Colon (tissue), 2 donors: ENCODE results near the gene SMU1.
"Not testable (repeated sequence)": the region's sequence is repeated elsewhere in the genome, so short reads cannot be mapped to it uniquely, and the experiment has no call there.

Source experiments
- FAIRE-seq: peaks from 2 replicates; lab custom pipeline; 2012; peaks lifted over from hg19 to GRCh38; lab: Jason Lieb, UNC
- donor health status: control.
- donor health status: control.

Gene SMU1

DNA sequence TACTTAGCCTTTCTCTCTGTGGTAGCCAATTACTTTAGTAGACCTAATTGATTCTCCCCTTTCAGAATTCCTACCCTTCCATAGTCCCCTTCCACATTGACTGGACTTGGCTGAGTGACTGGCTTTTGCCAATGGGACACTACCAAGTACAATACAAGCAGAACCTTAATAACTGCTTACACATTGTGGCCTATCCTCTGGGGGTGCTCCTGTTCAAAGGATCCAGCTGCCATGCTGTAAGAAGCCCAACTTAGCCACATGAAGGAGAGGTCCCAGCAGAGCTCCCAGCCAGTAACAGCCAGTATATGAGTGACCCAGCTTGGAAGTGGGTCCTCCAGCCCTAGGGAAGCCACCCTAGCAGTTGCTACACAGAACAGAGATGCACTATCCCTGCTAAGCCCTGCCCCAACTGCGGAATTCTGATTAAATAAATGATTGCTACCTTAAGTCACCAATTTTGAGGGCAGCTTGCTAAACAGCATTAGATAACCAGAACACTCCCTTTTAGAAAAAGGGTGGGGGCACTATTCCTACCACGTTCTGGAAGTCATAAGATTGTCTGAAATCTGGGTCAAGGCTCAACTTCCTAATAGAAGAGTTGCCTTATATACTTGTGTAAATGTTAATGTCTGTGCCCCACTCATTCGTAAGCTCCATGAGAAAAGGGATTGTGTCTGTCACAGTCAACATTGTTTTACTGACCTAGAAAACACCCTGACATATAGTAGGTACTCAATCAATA is 64.0 kb downstream of the SMU1 start:
- no peak for FAIRE-seq

- no peak for FAIRE-seq
Measured at GRCh38 chr9:33011831-33012230, 64.6 kb downstream of the SMU1 start.

- no peak for FAIRE-seq
Measured at GRCh38 chr9:33007755-33008154, 68.7 kb downstream of the SMU1 start.

DNA sequence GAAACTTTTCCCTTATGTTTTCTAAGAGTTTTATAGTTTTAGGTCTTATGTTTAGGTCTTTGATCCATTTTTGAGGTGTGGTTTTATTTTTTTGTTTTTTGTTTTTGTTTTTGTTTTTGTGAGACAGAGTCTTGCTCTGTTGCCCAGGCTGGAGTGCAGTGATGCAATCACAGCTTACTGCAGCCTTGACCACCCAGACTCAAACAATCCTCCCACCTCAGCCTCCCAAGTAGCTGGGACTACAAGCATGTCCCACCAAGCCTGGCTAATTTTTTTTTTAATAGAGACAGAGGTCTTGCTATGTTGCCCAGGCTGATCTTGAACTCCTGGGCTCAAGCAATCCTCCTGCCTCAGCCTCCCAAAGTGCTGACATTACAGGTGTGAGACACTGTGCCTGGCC is 71.1 kb downstream of the SMU1 start:
- FAIRE-seq: not testable (repeated sequence)

GRCh38 chr9:33000682-33001055 is 75.8 kb downstream of the SMU1 start:
- FAIRE-seq: not testable (repeated sequence)

DNA sequence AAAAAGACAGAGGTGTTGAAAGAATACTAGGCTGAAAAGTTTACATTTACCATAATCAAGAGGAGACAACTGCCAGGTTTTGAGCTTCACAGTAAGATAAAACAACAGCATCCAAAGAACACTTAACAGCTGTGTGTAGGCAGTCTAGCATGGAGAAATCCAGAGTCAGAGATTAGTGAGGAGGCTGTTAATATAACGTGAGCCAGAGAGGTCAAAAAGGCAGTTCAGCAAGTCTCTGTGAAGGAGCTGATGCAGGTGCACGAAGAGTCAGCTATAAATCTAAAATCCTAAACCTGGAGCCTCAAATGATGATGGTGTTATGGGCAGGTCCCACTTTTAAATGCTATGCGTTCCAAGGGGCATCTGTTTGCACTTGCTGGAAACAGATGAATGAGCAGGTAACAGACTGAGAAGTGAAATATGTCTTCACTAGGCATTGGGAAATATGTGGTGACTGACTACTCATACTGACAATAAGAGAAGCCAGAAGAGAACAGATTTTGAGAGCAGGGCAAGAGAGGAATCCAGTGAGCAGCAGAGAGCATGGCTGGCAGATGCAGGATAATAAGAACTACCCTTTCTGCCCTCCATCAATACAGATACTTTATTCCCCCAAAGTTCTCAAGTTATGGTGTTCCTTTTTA is 83.8 kb downstream of the SMU1 start:
- no peak for FAIRE-seq

DNA sequence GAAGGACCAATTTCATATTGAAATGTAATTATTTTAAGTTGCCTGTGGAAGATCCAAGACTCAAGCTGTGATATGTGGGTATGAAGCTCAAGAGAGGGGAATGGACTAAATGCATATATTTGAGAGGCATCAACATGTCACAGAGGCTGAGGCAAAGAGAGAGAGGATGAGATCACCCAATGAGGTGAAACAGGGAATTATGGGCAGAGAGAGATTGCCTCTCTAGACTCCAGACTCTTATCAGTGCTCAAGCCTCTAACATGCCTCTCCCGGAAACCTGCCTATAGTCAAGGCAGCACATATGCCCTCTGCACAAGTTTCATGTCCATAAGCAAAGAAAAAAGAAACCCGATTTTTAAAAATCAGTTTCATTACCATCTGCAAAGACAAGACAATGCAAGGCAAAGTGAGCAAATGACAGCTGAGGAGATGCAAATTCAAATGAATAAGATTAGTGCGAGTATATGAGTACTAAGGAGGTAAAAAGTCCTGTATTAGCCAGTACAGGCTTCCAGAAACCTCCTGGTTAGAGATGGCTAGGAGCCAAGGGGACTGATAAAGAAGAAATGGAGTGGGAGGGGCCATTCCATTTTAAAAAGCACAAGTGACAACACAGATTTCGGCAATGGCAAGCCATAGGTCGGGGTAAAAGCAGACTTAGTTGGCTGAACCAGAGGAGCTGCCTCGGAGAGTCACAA is 84.4 kb downstream of the SMU1 start:
- no peak for FAIRE-seq
